Upper lobe of left lung (tissue), 6 donors: ENCODE results near the gene PRICKLE1. TPM values are rescaled to one million over a fixed set of nuclear protein-coding genes. Genes with fewer than 3 reads are reported as not detected.

ENCODE experiments used
- ATAC-seq, 2 donors: fragments of 200-7000 bp; cut with Tn5 transposase; one replicate each; pipeline ENCODE4 v1.9.1; 2022; ENCODE audit warnings: mild to moderate bottlenecking in 2 of 2, moderate library complexity in 2 of 2; ENCODE audit not compliant: low FRiP score in 2 of 2
- DNase-seq, 2 donors: peaks; one replicate each; pipeline ENCODE4 v3.0.0-alpha.2; 2019 to 2020
- H3K27ac ChIP-seq, 4 donors: fragments of 200-600 bp; sonication (generic); one replicate each; pipeline ENCODE4 v1.5.1; 2016 to 2019
- H3K27me3 ChIP-seq, 4 donors: fragments of 200-600 bp; sonication (generic); one replicate each; pipeline ENCODE4 v1.5.1; 2017 to 2019
- H3K36me3 ChIP-seq, 4 donors: fragments of 200-600 bp; sonication (generic); one replicate each; pipeline ENCODE4 v1.5.1; 2016 to 2019
- H3K4me1 ChIP-seq, 4 donors: fragments of 200-600 bp; sonication (generic); one replicate each; pipeline ENCODE4 v1.5.1; 2018 to 2019
- H3K4me3 ChIP-seq, 4 donors: fragments of 200-600 bp; sonication (generic); one replicate each; pipeline ENCODE4 v1.5.1; 2017 to 2019; ENCODE audit warnings: mild to moderate bottlenecking in 2 of 4, moderate library complexity in 1 of 4
- H3K9me3 ChIP-seq, 4 donors: fragments of 200-600 bp; sonication (generic); one replicate each; pipeline ENCODE4 v1.5.1; 2018 to 2019
- EP300 ChIP-seq, 4 donors: sonication (generic); formaldehyde crosslinking; IDR thresholded peaks; one replicate each; pipeline ENCODE4 v1.5.1; 2017; ENCODE audit warnings: antibody characterized with exemption in 4 of 4, control low read depth in 2 of 4
- POLR2A ChIP-seq, 4 donors: fragments of 450-650 bp; IDR thresholded peaks; one replicate each; pipeline ENCODE4 v1.5.1; 2016 to 2017; ENCODE audit warnings: antibody characterized with exemption in 4 of 4, mild to moderate bottlenecking in 2 of 4
- POLR2AphosphoS5 ChIP-seq, 2 donors: sonication (generic); formaldehyde crosslinking; IDR thresholded peaks; one replicate each; pipeline ENCODE4 v1.5.1; 2017; ENCODE audit warnings: antibody characterized with exemption in 2 of 2
- WGBS, 2 donors: methylation state at CpG; one replicate each; pipeline ENCODE4 v1.1.5; 2017 to 2018; 5-methylcytosine and 5-hydroxymethylcytosine counted together
- total RNA-seq, 6 donors: library from RNA; depleted of rRNA in 4 of 6; stranded (reverse); fragments of >200 nt in 4 of 6; gene quantifications; one replicate each; pipeline versions ENCODE4 v1.1.0 to v1.2.1, GENCODE V29; 2016 to 2021
- TF ChIP-seq, protein P1 (sequence below), 6 experiments: fragments of 450-650 bp in 4 of 6; fragments of 200-600 bp in 2 of 6; sonication (generic) in 2 of 6; IDR thresholded peaks; one replicate each; pipeline ENCODE4 v1.5.1; 2016 to 2019; ENCODE audit warnings: antibody characterized with exemption in 6 of 6
- donor health status: DM: no; HTN: no; CAD: no; lungs with moderate emphysema.
- donor health status: DM: no; HTN: yes; CAD: no; lungs with severe emphysema.

The PRICKLE1 gene
- total RNA-seq, 6 donors from 2014 or later: 7.3 to 18.2 (median 10.2) TPM

DNA sequence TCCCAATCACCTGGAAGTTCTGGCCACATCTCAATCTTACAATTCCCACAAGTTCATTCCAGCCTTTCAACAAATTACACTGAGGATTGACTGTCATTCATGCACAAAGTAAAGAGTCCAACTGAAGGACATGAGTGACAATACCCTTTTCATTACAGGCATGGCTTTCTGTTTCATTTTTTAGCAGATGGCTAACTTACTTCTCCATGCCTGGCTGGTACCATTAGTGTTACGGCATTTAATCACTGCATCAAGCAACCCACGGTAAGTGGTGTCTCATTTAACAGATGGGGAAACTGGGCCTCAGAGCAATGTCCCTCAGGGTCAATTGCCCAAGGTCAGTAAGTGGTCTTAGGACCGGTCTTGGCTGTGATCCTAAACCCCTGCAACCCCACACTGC lies 114.4 kb downstream of the PRICKLE1 start:
- peaks cover under 1 to 21% (median 12%) of the 10 kb centered on the region in 4 donors for H3K4me1 ChIP-seq
- H3K9me3 ChIP-seq: no peaks in the 10 kb centered on the region
- H3K36me3 ChIP-seq: peaks cover 0 to 3% (median 0%) of the 10 kb centered on the region in 4 donors
- H3K4me3 ChIP-seq: no peak overlapping the region
- H3K27me3 ChIP-seq: no peaks in the 10 kb centered on the region
- H3K27ac ChIP-seq: no peak overlapping the region
- DNase-seq (no peak), ATAC-seq (no peak)
- TF ChIP-seq, protein P1, sequence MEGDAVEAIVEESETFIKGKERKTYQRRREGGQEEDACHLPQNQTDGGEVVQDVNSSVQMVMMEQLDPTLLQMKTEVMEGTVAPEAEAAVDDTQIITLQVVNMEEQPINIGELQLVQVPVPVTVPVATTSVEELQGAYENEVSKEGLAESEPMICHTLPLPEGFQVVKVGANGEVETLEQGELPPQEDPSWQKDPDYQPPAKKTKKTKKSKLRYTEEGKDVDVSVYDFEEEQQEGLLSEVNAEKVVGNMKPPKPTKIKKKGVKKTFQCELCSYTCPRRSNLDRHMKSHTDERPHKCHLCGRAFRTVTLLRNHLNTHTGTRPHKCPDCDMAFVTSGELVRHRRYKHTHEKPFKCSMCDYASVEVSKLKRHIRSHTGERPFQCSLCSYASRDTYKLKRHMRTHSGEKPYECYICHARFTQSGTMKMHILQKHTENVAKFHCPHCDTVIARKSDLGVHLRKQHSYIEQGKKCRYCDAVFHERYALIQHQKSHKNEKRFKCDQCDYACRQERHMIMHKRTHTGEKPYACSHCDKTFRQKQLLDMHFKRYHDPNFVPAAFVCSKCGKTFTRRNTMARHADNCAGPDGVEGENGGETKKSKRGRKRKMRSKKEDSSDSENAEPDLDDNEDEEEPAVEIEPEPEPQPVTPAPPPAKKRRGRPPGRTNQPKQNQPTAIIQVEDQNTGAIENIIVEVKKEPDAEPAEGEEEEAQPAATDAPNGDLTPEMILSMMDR (IDR thresholded peaks at IDR 0.05): no peak
- TF ChIP-seq POLR2AphosphoS5 (IDR thresholded peaks at IDR 0.05): no peak
- no peak for TF ChIP-seq EP300 (IDR thresholded peaks at IDR 0.05)
- WGBS, 2 donors: 60 to 68% methylated on average over 3 of the region's 3 CpGs

DNA sequence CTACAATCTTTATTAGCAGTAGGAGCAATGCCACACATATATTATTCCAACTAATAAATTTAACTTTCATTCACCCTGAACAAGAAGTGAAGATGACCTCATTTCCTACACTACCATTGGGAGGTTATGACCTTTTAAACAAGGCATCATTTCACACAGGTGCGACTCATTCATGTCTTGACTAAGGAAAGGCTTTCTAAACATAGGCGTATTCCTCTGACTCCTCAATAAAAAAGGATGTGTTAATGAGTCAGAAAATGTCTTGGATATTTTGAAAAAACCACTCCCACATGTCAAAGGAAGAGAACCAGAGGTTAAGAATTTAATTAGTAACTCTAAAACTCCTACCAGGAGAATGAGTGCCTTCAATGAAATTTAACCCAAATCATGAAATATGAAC lies 115.2 kb downstream of the PRICKLE1 start:
- no peaks in the 10 kb centered on the region for H3K9me3 ChIP-seq
- no peaks in the 10 kb centered on the region for H3K27me3 ChIP-seq
- no peak for DNase-seq
- H3K4me3 ChIP-seq: no peak overlapping the region
- TF ChIP-seq, protein P1 (IDR thresholded peaks at IDR 0.05): no peak
- TF ChIP-seq POLR2A (IDR thresholded peaks at IDR 0.05): no peak
- TF ChIP-seq POLR2AphosphoS5 (IDR thresholded peaks at IDR 0.05): no peak
- TF ChIP-seq EP300 (IDR thresholded peaks at IDR 0.05): no peak
- peaks cover 4 to 21% (median 10%) of the 10 kb centered on the region in 4 donors for H3K4me1 ChIP-seq
- H3K36me3 ChIP-seq: peaks cover 0 to 8% (median 0%) of the 10 kb centered on the region in 4 donors
- WGBS, 2 donors: 59 to 65% methylated on average over 2 of the region's 2 CpGs
- no peak overlapping the region for H3K27ac ChIP-seq
- no peak for ATAC-seq

DNA sequence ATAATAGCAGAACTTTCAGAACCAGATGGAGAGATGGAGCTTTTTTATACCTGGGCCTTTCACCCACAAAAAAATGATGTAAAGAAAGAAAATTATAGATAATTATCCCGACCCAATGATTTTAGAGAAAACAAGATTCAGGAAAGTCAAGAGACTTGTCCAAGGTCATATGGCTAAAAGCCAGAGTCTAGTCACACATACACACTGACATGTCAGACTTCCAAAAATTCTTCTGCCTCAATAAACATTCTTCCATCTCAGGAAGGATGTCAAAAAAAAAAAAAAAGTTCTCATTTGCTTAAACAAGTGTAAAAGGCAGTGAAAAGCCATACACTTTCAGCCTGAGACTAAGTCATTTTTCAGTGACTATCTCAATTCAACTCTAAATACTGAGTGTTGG lies 116.0 kb downstream of the PRICKLE1 start:
- no peak overlapping the region for H3K27ac ChIP-seq
- 39 to 58% methylated on average over 1 of the region's 1 CpG for WGBS, 2 donors
- TF ChIP-seq EP300 (IDR thresholded peaks at IDR 0.05): no peak
- TF ChIP-seq POLR2AphosphoS5 (IDR thresholded peaks at IDR 0.05): no peak
- TF ChIP-seq, protein P1 (IDR thresholded peaks at IDR 0.05): no peak
- no peak for TF ChIP-seq POLR2A (IDR thresholded peaks at IDR 0.05)
- DNase-seq: no peak
- H3K36me3 ChIP-seq: peaks cover 0 to 16% (median 4%) of the 10 kb centered on the region in 4 donors
- H3K4me1 ChIP-seq: peaks cover 5 to 27% (median 17%) of the 10 kb centered on the region in 4 donors
- H3K27me3 ChIP-seq: no peaks in the 10 kb centered on the region
- no peak for ATAC-seq
- no peak overlapping the region for H3K4me3 ChIP-seq
- H3K9me3 ChIP-seq: no peaks in the 10 kb centered on the region

DNA sequence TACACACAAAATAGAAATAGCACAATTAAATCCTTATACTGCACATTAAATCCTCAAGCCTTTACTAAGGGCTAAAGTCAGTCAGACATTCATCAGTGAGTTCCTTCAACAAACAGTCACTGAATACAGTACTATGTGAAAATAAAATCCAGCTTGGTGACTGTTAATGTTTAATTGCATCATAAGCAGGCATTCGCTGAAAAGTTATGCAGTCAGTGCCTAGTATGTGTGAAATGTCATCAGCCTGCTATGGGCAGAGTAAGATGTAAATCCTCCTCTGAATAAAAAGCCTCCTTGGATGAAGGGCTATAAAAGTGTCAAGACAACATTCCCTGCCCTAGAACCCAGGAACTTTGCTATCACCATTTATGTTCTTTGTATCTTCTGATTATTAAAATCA lies 116.4 kb downstream of the PRICKLE1 start:
- H3K9me3 ChIP-seq: no peaks in the 10 kb centered on the region
- no peak overlapping the region for H3K4me3 ChIP-seq
- no peak for DNase-seq
- WGBS, 2 donors: 39 to 56% methylated on average over 1 of the region's 1 CpG
- TF ChIP-seq EP300 (IDR thresholded peaks at IDR 0.05) (no peak), POLR2AphosphoS5 (IDR thresholded peaks at IDR 0.05) (no peak), POLR2A (IDR thresholded peaks at IDR 0.05) (no peak)
- TF ChIP-seq, protein P1 (IDR thresholded peaks at IDR 0.05): no peak
- H3K4me1 ChIP-seq: peaks cover 5 to 27% (median 18%) of the 10 kb centered on the region in 4 donors
- no peak for ATAC-seq
- no peak overlapping the region for H3K27ac ChIP-seq
- H3K27me3 ChIP-seq: no peaks in the 10 kb centered on the region
- H3K36me3 ChIP-seq: peaks cover 0 to 20% (median 6%) of the 10 kb centered on the region in 4 donors

DNA sequence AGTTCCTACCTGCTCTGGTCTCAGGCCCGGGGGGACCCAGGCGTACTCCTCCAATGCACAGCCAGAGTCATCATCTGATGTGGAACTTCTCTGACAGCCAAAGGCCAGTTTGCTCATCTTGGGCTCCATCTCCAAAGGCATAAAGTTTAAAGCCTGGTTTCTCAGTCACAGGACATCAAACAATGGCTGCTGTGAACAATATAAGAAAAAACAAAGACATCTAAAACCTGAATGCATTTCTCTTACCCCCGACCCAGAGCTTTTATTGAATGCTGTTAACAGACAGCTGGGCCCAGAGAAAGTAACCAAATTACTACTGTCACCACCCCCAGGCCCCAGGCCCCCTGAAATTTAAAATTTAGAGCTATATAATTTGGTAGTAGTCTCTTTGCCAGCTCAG lies 117.2 kb downstream of the PRICKLE1 start:
- ATAC-seq (no peak), DNase-seq (no peak)
- TF ChIP-seq EP300 (IDR thresholded peaks at IDR 0.05) (no peak), POLR2A (IDR thresholded peaks at IDR 0.05) (no peak), POLR2AphosphoS5 (IDR thresholded peaks at IDR 0.05) (no peak)
- TF ChIP-seq, protein P1 (IDR thresholded peaks at IDR 0.05): no peak
- Histone ChIP-seq H3K27ac (no peak overlapping the region), H3K4me3 (no peak overlapping the region), H3K4me1 (peaks cover 5 to 27% (median 18%) of the 10 kb centered on the region in 4 donors), H3K36me3 (peaks cover 0 to 26% (median 7%) of the 10 kb centered on the region in 4 donors), H3K27me3 (no peaks in the 10 kb centered on the region), H3K9me3 (no peaks in the 10 kb centered on the region)
- 78 to 84% methylated on average over 3 of the region's 3 CpGs for WGBS, 2 donors
